GM12878 (cell line): Measurements from ENCODE around the gene TRIP12. TPM values are rescaled to one million over a fixed set of nuclear protein-coding genes. Genes with fewer than 3 reads are reported as not detected.

ENCODE experiments used
- ATAC-seq: fragments of 200-7000 bp; cut with Tn5 transposase; 3 replicates; pipeline ENCODE4 v1.9.1; 2020; ENCODE audit warnings: mild to moderate bottlenecking, moderate library complexity
- BruUV-seq: library from RNA; stranded (reverse); fragments of 400-500 nt; replicated peaks from 2 replicates; lab custom pipeline; 2021; lab: Mats Ljungman, UMichigan
- CTCF ChIA-PET: fragments of 300-600 bp; sonication (Branson Sonifier 250); formaldehyde crosslinking; extraction: SDS; loops from one replicate; lab custom pipeline; 2021; ENCODE audit warnings: inconsistent platforms; lab: Yijun Ruan, JAX
- POLR2A ChIA-PET: fragments of 350-600 bp; formaldehyde crosslinking; extraction: SDS; loops from one replicate; lab custom pipeline; 2021; ENCODE audit warnings: inconsistent platforms; lab: Charles Lee
- RAD21 ChIA-PET: fragments of 300-600 bp; sonication (Branson Sonifier 250); formaldehyde crosslinking; loops from one replicate; lab custom pipeline; 2023; ENCODE audit warnings: antibody characterized with exemption; ENCODE audit not compliant: unreplicated experiment; lab: Charles Lee
- SMC1A ChIA-PET: fragments of 300-600 bp; sonication (Branson Sonifier 250); formaldehyde crosslinking; loops from one replicate; lab custom pipeline; 2023; ENCODE audit not compliant: unreplicated experiment, uncharacterized antibody; lab: Charles Lee
- DNase-seq: peaks from one replicate; pipeline ENCODE4 v3.0.0-alpha.2; 2011; ENCODE audit warnings: low read depth, low spot score
- FAIRE-seq: peaks from 3 replicates; lab custom pipeline; 2011; peaks lifted over from hg19 to GRCh38; lab: Jason Lieb, UNC
- H2AFZ ChIP-seq: 2 replicates; pipeline ENCODE4 v1.6.0; 2011; ENCODE audit warnings: low read depth, low read length, control low read depth; ENCODE audit not compliant: control insufficient read depth
- H3K27ac ChIP-seq: 2 replicates; pipeline ENCODE4 v1.5.1; 2011; ENCODE audit warnings: control low read depth; ENCODE audit not compliant: control insufficient read depth, insufficient read depth
- H3K27me3 ChIP-seq, 2 experiments: replicated peaks in 1 of 2; 2 replicates each; pipeline versions ENCODE4 v1.6.0 to v1.6.1; 2011; ENCODE audit warnings: low read length in 1 of 2; ENCODE audit not compliant: control insufficient read depth in 2 of 2, insufficient read depth in 2 of 2
- H3K36me3 ChIP-seq, 2 experiments: 2 replicates each; pipeline ENCODE4 v1.5.1; 2011; ENCODE audit warnings: low read length in 1 of 2; ENCODE audit not compliant: control insufficient read depth in 2 of 2, insufficient read depth in 2 of 2
- H3K4me1 ChIP-seq: 2 replicates; pipeline ENCODE4 v1.6.1; 2011; ENCODE audit warnings: mild to moderate bottlenecking, low read length, moderate library complexity, mixed read lengths; ENCODE audit not compliant: control insufficient read depth, insufficient read depth
- H3K4me2 ChIP-seq: 2 replicates; pipeline ENCODE4 v1.6.0; 2011; ENCODE audit warnings: control low read depth; ENCODE audit not compliant: control insufficient read depth, insufficient read depth
- H3K4me3 ChIP-seq: fragments of 200-600 bp; sonication (generic); 2 replicates; pipeline ENCODE4 v1.5.1; 2016
- H3K79me2 ChIP-seq: 2 replicates; pipeline ENCODE4 v1.6.0; 2011; ENCODE audit warnings: low read length; ENCODE audit not compliant: control insufficient read depth, insufficient read depth
- H3K9ac ChIP-seq: 2 replicates; pipeline ENCODE4 v1.8.0; 2011; ENCODE audit warnings: low read length, control low read depth, mixed read lengths; ENCODE audit not compliant: control insufficient read depth, insufficient read depth
- H3K9me3 ChIP-seq: replicated peaks from 3 replicates; pipeline ENCODE4 v1.5.1; 2011; ENCODE audit warnings: mild to moderate bottlenecking, low read length; ENCODE audit not compliant: control insufficient read depth, insufficient read depth
- H4K20me1 ChIP-seq: 2 replicates; pipeline ENCODE4 v1.6.0; 2011; ENCODE audit not compliant: control insufficient read depth, insufficient read depth
- ATF2 ChIP-seq: IDR thresholded peaks from 2 replicates; pipeline ENCODE4 v1.6.1; 2012; ENCODE audit warnings: low read length, inconsistent platforms
- BCL11A ChIP-seq: IDR thresholded peaks from 2 replicates; pipeline ENCODE4 v1.6.1; 2011; ENCODE audit warnings: low read depth, low read length
- BCL3 ChIP-seq: IDR thresholded peaks from 2 replicates; pipeline ENCODE4 v1.6.1; 2011; ENCODE audit warnings: borderline replicate concordance, low read depth, mild to moderate bottlenecking, moderate library complexity, low read length; ENCODE audit not compliant: insufficient read depth, poor library complexity, severe bottlenecking
- CHD1 ChIP-seq: IDR thresholded peaks from 2 replicates; pipeline ENCODE4 v1.6.1; 2012; ENCODE audit warnings: low read depth, low read length, improper control_type of control experiment
- EED ChIP-seq: sonication (generic); IDR thresholded peaks from 2 replicates; pipeline ENCODE4 v1.6.1; 2016; ENCODE audit warnings: antibody characterized with exemption, low read depth
- JUNB ChIP-seq: IDR thresholded peaks from 2 replicates; pipeline ENCODE4 v1.6.1; 2016; ENCODE audit warnings: antibody characterized with exemption, mild to moderate bottlenecking
- MYC ChIP-seq: IDR thresholded peaks from 2 replicates; pipeline ENCODE4 v1.6.1; 2011; ENCODE audit warnings: mild to moderate bottlenecking, low read length, moderate library complexity, inconsistent platforms; ENCODE audit not compliant: insufficient read depth, insufficient replicate concordance, insufficient read length, severe bottlenecking
- NR2C2 ChIP-seq: IDR thresholded peaks from 2 replicates; pipeline ENCODE4 v1.6.1; 2011; ENCODE audit warnings: borderline replicate concordance, low read depth; ENCODE audit not compliant: control insufficient read depth, insufficient read length
- PML ChIP-seq: IDR thresholded peaks from 2 replicates; pipeline ENCODE4 v1.6.1; 2012; ENCODE audit warnings: low read length, inconsistent platforms
- PRDM15 ChIP-seq: fragments of 450-650 bp; formaldehyde crosslinking; IDR thresholded peaks from 2 replicates; pipeline ENCODE4 v1.4.0; 2020; ENCODE audit warnings: mild to moderate bottlenecking, moderate library complexity
- RAD21 ChIP-seq: IDR thresholded peaks from 2 replicates; pipeline ENCODE4 v1.6.1; 2011; ENCODE audit warnings: mild to moderate bottlenecking, low read depth, low read length, moderate library complexity; ENCODE audit not compliant: insufficient read depth
- ZBTB11 ChIP-seq: fragments of 450-650 bp; formaldehyde crosslinking; IDR thresholded peaks from 2 replicates; pipeline ENCODE4 v1.5.0; 2022; ENCODE audit warnings: mild to moderate bottlenecking, missing genetic modification characterization
- ZNF217 ChIP-seq: fragments of 450-650 bp; IDR thresholded peaks from 2 replicates; pipeline ENCODE4 v1.6.1; 2017; ENCODE audit warnings: antibody characterized with exemption, mild to moderate bottlenecking
- WGBS: methylation state at CpG from one replicate; pipeline ENCODE4 v1.1.6; 2016; ENCODE audit warnings: low lambda C conversion rate; ENCODE audit not compliant: insufficient replicate concordance, insufficient coverage; ENCODE audit errors: missing lambda C conversion rate; 5-methylcytosine and 5-hydroxymethylcytosine counted together
- in situ Hi-C: fragments of 300-500 bp; cut with MboI; formaldehyde crosslinking; loops from 9 replicates; pipeline ENCODE4 v1.14.3; 2018; ENCODE audit warnings: mixed read lengths
- intact Hi-C: fragments of 100-400 bp; cut with micrococcal nuclease; formaldehyde crosslinking; loops from one replicate; pipeline ENCODE4 v1.14.2; 2022; ENCODE audit not compliant: unreplicated experiment
- polyA plus RNA-seq, 11 experiments: library from polyadenylated mRNA; depleted of rRNA in 4 of 11; unstranded in 6 of 11; stranded (reverse) in 5 of 11; fragments of >200 nt; fragmentation: Nextera tagmentation in 4 of 11; fragmentation: Illumina TruSeq in 1 of 11; extraction: Ambion mirVana in 4 of 11; extraction: Trizol in 1 of 11; gene quantifications; 1 replicate in 1 of 11; 2 replicates in 10 of 11; pipeline versions ENCODE4 v1.2.1 to v1.2.3, GENCODE V29; 2011 to 2016; ENCODE audit warnings: inconsistent platforms in 2 of 11, missing spikeins in 2 of 11, low read depth in 1 of 11
- total RNA-seq, 4 experiments: library from RNA; depleted of rRNA in 3 of 4; stranded (reverse); fragments of >200 nt in 3 of 4; fragmentation: Illumina TruSeq in 1 of 4; extraction: Trizol in 1 of 4; gene quantifications; 2 replicates each; pipeline versions ENCODE4 v1.2.1 to v1.2.3, GENCODE V29; 2013 to 2021

TRIP12 gene
- total and polyA plus RNA-seq, 10 of the 15 experiments (the other 5 are each of a cell fraction or from before 2014, with no cell fraction given), result 23.1 to 207 (median 97.0) TPM

GRCh38 chr2:229931241-229931640 lies 9.4 kb upstream of the TRIP12 start:
- no peak overlapping the region for H2AFZ ChIP-seq
- POLR2A ChIA-PET, result no interaction called here
- in situ Hi-C loops (no loop called here), intact Hi-C loops (no loop called here)
- H3K4me3 ChIP-seq, result no peak overlapping the region
- RAD21 ChIA-PET, result no interaction called here
- no peaks in the 10 kb centered on the region for H3K79me2 ChIP-seq
- ATAC-seq (no peak), DNase-seq (no peak), FAIRE-seq (no peak)
- H3K4me2 ChIP-seq, result no peak overlapping the region
- no peaks in the 10 kb centered on the region for H4K20me1 ChIP-seq
- H3K27me3 ChIP-seq, result no peaks in the 10 kb centered on the region
- TF ChIP-seq BCL3 (no peak), BCL11A (no peak), PRDM15 (CRISPR knock-in tag) (no peak), ZNF217 (no peak), MYC (no peak), CHD1 (no peak), NR2C2 (no peak), ZBTB11 (CRISPR knock-in tag) (no peak), EED (no peak), PML (no peak), RAD21 (no peak), ATF2 (no peak), JUNB (no peak)
- BruUV-seq, result no TSS peak
- no peaks in the 10 kb centered on the region for H3K9me3 ChIP-seq
- 96% methylated on average over 5 of the region's 5 CpGs for WGBS
- no peaks in the 10 kb centered on the region for H3K36me3 ChIP-seq
- H3K4me1 ChIP-seq, result no peaks in the 10 kb centered on the region
- CTCF ChIA-PET, result interaction anchor here (0.7 kb wide), 1 partner anchor 19 kb away, joined by 3 read pairs; no protein-coding TSS in a partner anchor
- H3K27ac ChIP-seq, result no peak overlapping the region
- SMC1A ChIA-PET, result interaction anchor here (0.7 to 1.0 kb wide), 2 partner anchors 33 to 57 kb away, joined by 3 read pairs; no protein-coding TSS in a partner anchor
- no peak overlapping the region for H3K9ac ChIP-seq
